C1 segment of cervical spinal cord (tissue), 14 donors: Measurements from ENCODE around the gene GRK6.
"Not testable (repeated sequence)": the region's sequence is repeated elsewhere in the genome, so short reads cannot be mapped to it uniquely, and the experiment has no call there.

Experiments
- DNase-seq, 14 donors: peaks; one replicate each; lab custom pipeline; 2025; lab: John Stamatoyannopoulos, UW

Gene GRK6

DNA sequence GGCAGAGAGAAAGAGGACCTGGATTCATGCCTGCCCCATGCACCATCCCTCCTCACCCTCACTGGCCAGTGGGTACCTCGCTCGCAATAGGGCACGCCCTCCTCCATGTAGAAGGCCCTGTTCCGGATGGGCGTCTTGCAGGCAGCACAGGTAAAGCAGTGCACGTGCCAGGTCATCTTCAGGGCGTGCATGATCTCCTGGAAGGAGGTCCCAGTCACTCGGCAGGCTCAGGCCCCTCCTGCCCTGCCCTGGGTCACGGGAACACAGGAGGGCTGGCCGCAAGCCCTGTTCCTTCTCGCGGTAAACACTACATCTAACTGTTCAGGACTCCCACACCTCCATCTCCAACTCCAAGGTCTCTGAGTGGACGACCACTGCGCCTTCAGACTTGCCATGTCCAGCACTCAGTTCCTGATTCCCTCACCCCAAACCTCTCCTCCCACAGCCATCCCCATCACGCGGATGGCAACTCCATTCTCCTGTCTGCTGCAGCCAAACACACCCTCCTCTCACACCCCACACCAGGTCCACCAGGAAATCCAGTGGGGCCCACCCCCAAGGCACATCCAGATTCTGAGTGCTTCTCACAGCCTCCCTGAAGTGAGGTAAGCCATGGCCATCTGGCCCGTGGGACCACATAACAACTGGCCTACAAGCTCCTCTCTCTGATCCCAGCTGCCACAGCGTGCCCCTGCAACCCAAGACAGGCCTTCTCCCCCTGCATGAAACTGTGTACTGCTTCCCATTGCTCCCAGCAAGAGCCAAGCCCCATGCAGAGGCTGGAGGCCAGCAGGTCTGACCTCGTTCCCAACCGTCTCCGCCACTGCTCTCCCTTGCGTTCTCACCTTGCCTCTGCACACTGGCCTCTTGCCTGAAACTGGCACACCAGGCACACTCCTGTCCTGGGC, 57.8 kb downstream of the GRK6 start:
- no peak for DNase-seq

GRCh38 chr5:177484902-177485549, 58.5 kb downstream of the GRK6 start:
- DNase-seq = no peak

DNA sequence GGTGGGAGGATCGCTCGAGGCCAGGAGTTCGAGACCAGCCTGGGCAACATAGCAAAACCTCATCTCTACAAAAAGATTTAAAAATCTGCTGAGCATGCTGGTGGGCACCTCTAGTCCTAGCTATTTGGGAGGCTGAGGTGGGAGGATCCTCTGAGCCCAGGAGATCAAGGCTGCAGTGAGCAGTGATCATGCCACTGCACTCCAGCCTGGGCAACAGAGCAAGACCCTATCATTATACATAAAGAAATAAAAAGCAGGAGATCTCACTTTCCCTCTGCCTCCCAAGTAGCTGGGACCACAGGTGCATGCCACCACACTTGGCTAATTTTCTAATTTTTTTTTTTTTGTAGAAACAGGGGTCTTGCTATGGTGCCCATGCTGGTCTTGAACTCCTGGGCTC, 59.3 kb downstream of the GRK6 start:
- not testable (repeated sequence) for DNase-seq

- DNase-seq = no peak
These were observed 59.8 kb downstream of the GRK6 start for GRCh38 chr5:177486256-177486655.

GRCh38 chr5:177487144-177487543, 60.7 kb downstream of the GRK6 start:
- no peak for DNase-seq

DNA sequence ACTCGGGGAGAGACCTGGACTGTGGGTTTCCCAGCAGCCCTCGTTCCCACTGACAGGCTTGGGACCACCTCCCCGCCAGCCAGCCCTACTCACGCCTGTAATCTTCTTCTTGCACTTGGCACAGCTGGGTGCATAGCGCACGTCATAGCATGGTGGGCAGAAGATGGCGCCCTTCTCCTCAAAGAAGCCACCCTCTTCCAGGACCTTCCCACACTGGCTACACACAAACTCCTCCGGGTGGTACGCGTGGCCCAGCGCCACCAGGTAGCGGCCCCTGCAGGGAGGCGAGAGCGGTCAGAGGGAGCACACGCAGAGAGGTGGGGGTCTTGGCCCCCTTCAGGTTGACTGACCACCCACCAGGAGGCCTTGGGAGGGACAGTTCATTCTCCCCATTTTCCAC, 61.5 kb downstream of the GRK6 start:
- DNase-seq = no peak

DNA sequence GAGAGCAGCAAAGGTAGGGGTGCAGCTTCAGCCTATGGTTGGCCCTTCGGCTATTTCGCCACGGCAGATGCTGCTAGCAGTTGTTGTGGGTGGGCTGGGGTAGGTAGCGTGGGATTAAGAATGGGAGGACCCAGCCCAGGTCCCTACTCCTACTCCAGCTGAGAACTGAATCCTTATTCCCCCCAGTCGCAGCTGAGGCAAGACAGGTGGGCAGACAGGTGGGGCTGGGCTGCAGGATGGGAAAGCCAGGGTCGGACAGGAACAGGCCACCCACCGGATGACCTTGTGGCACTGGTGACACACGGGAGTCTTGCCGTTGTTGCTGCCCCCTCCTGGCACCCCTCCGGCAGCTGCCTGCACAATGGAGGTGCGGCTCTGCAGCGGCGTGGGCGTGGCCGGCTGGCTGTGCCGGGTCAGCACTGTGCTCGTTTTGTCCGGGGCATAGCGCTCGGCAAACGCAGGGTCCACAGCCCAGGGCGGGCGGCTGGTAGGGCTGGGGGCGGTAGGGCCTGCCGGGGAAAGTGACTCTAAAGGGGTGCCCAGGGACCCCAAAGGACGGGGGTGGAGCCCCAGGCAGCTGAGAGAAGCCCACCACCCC, 62.7 kb downstream of the GRK6 start:
- DNase-seq = no peak

DNA sequence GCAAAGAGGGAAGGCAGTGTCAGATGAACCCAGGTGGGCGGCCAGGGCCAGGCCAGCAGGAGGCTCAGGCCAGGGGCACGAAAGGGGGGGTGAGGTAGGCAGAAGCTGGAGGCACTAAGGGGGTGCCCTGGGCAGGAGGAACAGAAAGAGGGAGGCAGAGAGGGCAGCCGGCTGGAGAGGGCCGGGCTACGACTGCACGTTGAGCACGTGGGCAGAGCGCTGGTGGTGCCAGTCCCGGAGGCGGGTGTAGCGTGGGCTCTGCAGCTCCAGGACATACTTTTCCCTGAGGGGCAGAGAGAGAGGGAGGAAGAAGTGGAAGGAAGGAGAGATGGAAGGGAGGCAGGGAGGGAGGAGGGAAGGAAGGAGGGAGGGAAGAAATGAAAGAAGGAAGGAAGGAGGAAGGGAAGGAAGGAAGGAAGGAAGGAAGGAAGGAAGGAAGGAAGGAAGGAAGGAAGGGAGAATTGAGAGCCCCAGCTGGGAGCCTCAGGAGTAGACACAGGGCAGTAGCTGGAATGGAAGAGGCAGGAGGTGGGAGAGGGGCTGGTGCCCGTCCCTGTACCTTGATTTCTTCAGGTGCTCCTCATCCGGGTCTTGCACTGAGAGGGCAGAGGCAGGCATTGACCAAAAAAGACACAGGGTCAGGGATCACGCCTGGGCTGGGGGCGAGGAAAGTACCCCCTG, 64.0 kb downstream of the GRK6 start:
- peak in 1 of 14 donors; percentile 60 for DNase-seq

DNA sequence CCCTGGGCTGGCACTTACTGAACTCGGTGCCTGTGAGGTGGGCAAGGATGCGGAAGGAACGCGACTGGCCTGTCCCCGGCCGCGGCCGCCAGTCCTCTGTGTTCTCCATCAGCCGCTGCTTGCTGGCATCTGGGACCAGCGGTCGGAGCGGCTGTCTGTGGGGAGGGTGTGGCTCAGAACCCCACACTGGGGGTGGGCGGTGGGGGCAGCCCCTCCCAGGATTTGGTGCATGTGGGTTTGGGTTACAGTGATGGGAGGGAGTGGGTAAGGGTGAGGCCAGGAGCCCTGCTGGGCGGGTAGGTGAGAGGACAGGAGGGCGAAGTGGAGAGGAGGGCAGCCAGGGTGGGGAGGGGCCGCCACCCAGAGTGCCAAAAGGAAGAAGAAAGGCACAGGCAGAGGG, 64.5 kb downstream of the GRK6 start:
- no peak for DNase-seq

DNA sequence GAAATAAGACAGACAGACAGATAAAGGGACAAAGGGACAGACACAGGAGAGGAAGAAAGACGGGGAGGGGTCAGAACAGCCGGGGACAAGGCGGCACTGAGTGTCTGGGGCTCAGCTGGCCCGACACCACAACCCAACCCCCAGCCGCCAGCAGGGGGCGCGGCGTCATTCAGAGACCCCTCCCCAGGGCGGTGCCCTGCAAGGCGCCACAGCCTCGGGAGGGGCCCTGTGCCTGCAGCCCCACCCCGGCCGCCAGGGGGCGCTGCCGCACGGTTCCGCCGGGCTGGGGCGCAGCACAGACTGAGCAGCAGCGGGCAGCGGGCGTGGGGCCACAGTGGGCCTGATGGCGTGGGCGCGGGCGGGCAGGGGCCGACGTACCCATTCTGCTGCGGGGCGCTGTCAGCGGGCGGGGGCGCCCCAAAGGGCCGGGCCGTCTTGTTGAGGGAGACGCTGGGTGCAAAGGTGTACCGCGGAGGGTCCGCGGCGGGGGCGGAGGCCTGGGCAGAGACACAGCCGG, 65.0 kb downstream of the GRK6 start:
- no peak for DNase-seq

DNA sequence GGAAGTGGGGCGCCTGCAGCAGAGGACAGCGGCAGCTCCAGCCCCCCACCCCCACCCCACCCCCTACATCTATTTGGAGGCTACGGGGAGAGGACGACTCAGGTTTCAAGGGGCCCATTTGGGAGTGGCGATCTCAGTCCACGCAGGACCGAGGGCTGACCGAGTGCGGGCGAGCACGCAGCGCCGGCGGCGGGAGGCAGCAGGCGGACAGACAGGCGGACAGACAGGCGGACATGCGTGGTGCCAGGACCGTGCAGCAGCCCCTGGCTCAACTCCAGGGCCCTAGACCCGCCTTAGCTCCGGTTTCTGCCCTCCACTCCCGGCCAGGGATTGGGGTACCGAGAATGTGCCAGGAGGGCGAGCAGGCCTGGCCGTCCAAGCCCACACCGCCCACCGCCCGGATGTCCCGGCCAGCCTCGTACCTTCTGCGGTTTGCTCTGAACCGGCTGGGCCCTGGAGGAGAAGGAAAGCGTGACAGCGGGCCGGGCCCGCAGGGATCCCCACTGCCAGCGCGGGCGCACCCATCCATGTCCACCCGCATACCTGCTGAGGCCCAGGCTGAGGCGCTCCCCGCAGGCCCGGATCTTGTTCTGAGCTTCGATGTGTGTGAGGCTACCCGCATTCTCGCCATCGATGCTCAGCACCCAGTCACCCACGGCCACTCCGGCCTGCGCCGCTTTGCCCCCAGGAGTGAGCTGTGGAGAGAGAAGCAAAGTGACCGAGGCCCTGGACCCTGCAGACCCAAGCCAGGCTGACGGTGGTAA, 65.7 kb downstream of the GRK6 start:
- no peak for DNase-seq
